MM.1S (cell line): ENCODE data around the gene TMEM121.

Source experiments
- DNase-seq: peaks from one replicate; pipeline ENCODE4 v3.0.0-alpha.2; 2015
- H2AFZ ChIP-seq: fragments of 300-600 bp; sonication (generic); 2 replicates; pipeline ENCODE4 v1.6.0; 2016; ENCODE audit warnings: antibody characterized with exemption, low read length
- H3F3A ChIP-seq: fragments of 300-600 bp; sonication (generic); 2 replicates; pipeline ENCODE4 v1.6.1; 2016; ENCODE audit warnings: mild to moderate bottlenecking, antibody characterized with exemption, low read length, moderate library complexity, mixed read lengths; ENCODE audit not compliant: insufficient read depth
- H3K27ac ChIP-seq: fragments of 300-600 bp; sonication (generic); 2 replicates; pipeline ENCODE4 v1.5.1; 2016; ENCODE audit warnings: mild to moderate bottlenecking, low read length
- H3K27me3 ChIP-seq: fragments of 300-600 bp; sonication (generic); replicated peaks from 2 replicates; pipeline ENCODE4 v1.6.0; 2016; ENCODE audit warnings: low read length; ENCODE audit not compliant: insufficient read depth
- H3K36me3 ChIP-seq: fragments of 300-600 bp; sonication (generic); replicated peaks from 2 replicates; pipeline ENCODE4 v1.6.1; 2016; ENCODE audit warnings: mild to moderate bottlenecking, low read length, mixed read lengths; ENCODE audit not compliant: insufficient read depth
- H3K4me1 ChIP-seq: fragments of 300-600 bp; sonication (generic); 2 replicates; pipeline ENCODE4 v1.6.1; 2016; ENCODE audit warnings: low read length, mixed read lengths
- H3K4me2 ChIP-seq: fragments of 300-600 bp; sonication (generic); 2 replicates; pipeline ENCODE4 v1.6.0; 2016; ENCODE audit warnings: low read depth, low read length
- H3K4me3 ChIP-seq: fragments of 300-600 bp; sonication (generic); 2 replicates; pipeline ENCODE4 v1.5.1; 2016; ENCODE audit warnings: low read length, mixed read lengths
- H3K79me2 ChIP-seq: fragments of 300-600 bp; sonication (generic); 2 replicates; pipeline ENCODE4 v1.6.1; 2016; ENCODE audit warnings: mixed run types, low read length, mixed read lengths
- H3K9ac ChIP-seq: fragments of 300-600 bp; sonication (generic); 2 replicates; pipeline ENCODE4 v1.6.1; 2016; ENCODE audit warnings: low read length, mixed read lengths
- H3K9me2 ChIP-seq: fragments of 300-600 bp; sonication (generic); replicated peaks from 2 replicates; pipeline ENCODE4 v1.6.1; 2016; ENCODE audit warnings: mild to moderate bottlenecking, low read length, mixed read lengths; ENCODE audit not compliant: insufficient read depth
- H3K9me3 ChIP-seq: fragments of 300-600 bp; sonication (generic); replicated peaks from 2 replicates; pipeline ENCODE4 v1.6.1; 2016; ENCODE audit warnings: mild to moderate bottlenecking, low read length, mixed read lengths; ENCODE audit not compliant: insufficient read depth
- H4K20me1 ChIP-seq: fragments of 300-600 bp; sonication (generic); 2 replicates; pipeline ENCODE4 v1.6.1; 2016; ENCODE audit warnings: mild to moderate bottlenecking, low read length, moderate library complexity, mixed read lengths; ENCODE audit not compliant: insufficient read depth
- EZH2 ChIP-seq: fragments of 300-600 bp; sonication (generic); optimal IDR thresholded peaks from 2 replicates; pipeline ENCODE3; 2017; ENCODE audit warnings: low read depth, mild to moderate bottlenecking, antibody characterized with exemption, low read length, mixed read lengths
- EZH2phosphoT487 ChIP-seq: fragments of 300-600 bp; sonication (generic); IDR thresholded peaks from 2 replicates; pipeline ENCODE4 v1.6.1; 2018; ENCODE audit warnings: antibody characterized with exemption, low read length
- TF ChIP-seq, protein P1 (sequence below): fragments of 300-600 bp; sonication (generic); IDR thresholded peaks from 2 replicates; pipeline ENCODE4 v1.5.1; 2016; ENCODE audit warnings: antibody characterized with exemption, low read length, mixed read lengths

The TMEM121 gene

GRCh38 chr14:105536051-105536450, 9.7 kb downstream of the TMEM121 start:
- H3K27me3 ChIP-seq: peaks cover 36% of the 10 kb centered on the region
- no peaks in the 10 kb centered on the region for H3K79me2 ChIP-seq
- H3K9me2 ChIP-seq: no peaks in the 10 kb centered on the region
- no peak for DNase-seq
- no peaks in the 10 kb centered on the region for H4K20me1 ChIP-seq
- peaks cover 3% of the 10 kb centered on the region; the same call in 1 of the 2 replicates for H3K4me1 ChIP-seq
- H3K9ac ChIP-seq: no peak overlapping the region
- H3K4me2 ChIP-seq: no peak overlapping the region
- H2AFZ ChIP-seq: no peak overlapping the region
- TF ChIP-seq, protein P1, sequence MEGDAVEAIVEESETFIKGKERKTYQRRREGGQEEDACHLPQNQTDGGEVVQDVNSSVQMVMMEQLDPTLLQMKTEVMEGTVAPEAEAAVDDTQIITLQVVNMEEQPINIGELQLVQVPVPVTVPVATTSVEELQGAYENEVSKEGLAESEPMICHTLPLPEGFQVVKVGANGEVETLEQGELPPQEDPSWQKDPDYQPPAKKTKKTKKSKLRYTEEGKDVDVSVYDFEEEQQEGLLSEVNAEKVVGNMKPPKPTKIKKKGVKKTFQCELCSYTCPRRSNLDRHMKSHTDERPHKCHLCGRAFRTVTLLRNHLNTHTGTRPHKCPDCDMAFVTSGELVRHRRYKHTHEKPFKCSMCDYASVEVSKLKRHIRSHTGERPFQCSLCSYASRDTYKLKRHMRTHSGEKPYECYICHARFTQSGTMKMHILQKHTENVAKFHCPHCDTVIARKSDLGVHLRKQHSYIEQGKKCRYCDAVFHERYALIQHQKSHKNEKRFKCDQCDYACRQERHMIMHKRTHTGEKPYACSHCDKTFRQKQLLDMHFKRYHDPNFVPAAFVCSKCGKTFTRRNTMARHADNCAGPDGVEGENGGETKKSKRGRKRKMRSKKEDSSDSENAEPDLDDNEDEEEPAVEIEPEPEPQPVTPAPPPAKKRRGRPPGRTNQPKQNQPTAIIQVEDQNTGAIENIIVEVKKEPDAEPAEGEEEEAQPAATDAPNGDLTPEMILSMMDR: no peak
- TF ChIP-seq EZH2 (no peak), EZH2phosphoT487 (no peak)
- H3K9me3 ChIP-seq: no peaks in the 10 kb centered on the region
- no peak overlapping the region for H3K27ac ChIP-seq
- H3F3A ChIP-seq: no peaks in the 10 kb centered on the region
- H3K4me3 ChIP-seq: no peak overlapping the region
- H3K36me3 ChIP-seq: no peaks in the 10 kb centered on the region

DNA sequence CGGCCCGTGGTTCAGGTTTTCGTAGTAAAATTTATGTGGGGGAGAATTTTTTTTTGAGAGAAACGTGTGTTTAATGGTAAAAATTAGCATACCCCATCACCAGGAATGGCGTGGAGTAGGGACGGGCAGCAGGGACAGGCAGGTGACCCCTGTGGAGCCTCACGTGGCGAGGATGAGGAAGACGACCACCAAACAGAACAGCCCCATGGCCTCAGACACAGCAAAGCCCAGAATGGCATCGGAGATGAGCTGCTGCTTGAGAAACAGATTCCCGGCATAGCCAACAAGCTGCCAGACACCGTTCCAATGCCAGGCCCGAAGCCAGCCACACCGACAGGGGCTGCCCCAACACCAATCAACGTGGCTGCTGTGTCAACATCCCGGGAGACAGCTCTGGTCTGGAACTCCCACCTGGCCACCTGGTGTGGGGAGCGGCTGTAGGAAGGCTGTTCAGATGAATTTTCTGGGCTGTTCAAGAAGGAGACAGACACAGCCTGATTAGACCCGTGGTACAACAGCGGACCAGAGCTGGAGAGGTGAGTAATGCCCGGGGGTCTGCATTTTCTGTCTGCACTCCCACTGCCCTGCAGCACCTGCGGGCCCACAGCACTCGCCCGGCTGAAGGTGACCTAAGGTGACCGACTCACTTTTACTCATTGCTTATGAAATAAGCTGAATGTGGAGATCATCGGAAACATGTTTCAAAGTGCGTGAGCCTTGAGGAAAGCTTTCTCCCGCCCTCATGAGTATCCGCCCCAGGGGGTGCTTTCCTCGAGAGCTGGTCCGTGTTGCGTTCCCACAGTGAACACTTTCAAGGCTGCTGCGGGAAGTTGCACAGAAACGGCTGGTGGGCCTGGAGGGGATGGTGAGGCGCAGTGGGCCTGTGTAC, 10.6 kb downstream of the TMEM121 start:
- H3K36me3 ChIP-seq: no peaks in the 10 kb centered on the region
- no peaks in the 10 kb centered on the region for H3K79me2 ChIP-seq
- H3K27ac ChIP-seq: no peak overlapping the region
- DNase-seq: no peak
- H3K4me1 ChIP-seq: peaks cover 3% of the 10 kb centered on the region; the same call in 1 of the 2 replicates
- no peaks in the 10 kb centered on the region for H3K9me2 ChIP-seq
- no peak overlapping the region for H3K4me2 ChIP-seq
- H3K27me3 ChIP-seq: peaks cover 39% of the 10 kb centered on the region
- H3K9me3 ChIP-seq: no peaks in the 10 kb centered on the region
- no peak overlapping the region for H3K4me3 ChIP-seq
- H3F3A ChIP-seq: no peaks in the 10 kb centered on the region
- no peak overlapping the region for H3K9ac ChIP-seq
- TF ChIP-seq EZH2 (no peak), EZH2phosphoT487 (no peak)
- TF ChIP-seq, protein P1: no peak
- H2AFZ ChIP-seq: no peak overlapping the region
- H4K20me1 ChIP-seq: no peaks in the 10 kb centered on the region

- Histone ChIP-seq H3K27ac (no peak overlapping the region), H3K4me1 (peaks cover 3% of the 10 kb centered on the region; the same call in 1 of the 2 replicates), H3K9me2 (no peaks in the 10 kb centered on the region), H4K20me1 (no peaks in the 10 kb centered on the region), H3K27me3 (peaks cover 39% of the 10 kb centered on the region), H3K4me3 (peak overlapping the region; percentile 19; the same call in 1 of the 2 replicates), H3K9ac (no peak overlapping the region), H3K9me3 (no peaks in the 10 kb centered on the region), H3K4me2 (peak overlapping the region; percentile 66), H3K79me2 (no peaks in the 10 kb centered on the region), H2AFZ (peak overlapping the region; percentile 55), H3F3A (no peaks in the 10 kb centered on the region), H3K36me3 (no peaks in the 10 kb centered on the region)
- TF ChIP-seq, protein P1: peak; percentile 94
- no peak for TF ChIP-seq EZH2phosphoT487
- DNase-seq: peak; percentile 65
Observed at GRCh38 chr14:105537580-105538474, 11.4 kb downstream of the TMEM121 start.
